HG02973 (cell line): ENCODE data around the gene DUSP12.
A peak's percentile ranks its signal among the peaks of the same experiment; 100 is the strongest.
"Not testable (repeated sequence)": the region's sequence is repeated elsewhere in the genome, so short reads cannot be mapped to it uniquely, and the experiment has no call there.

Source experiments
- ATAC-seq: cut with Tn5 transposase; IDR thresholded peaks from one replicate; pipeline ENCODE4 v1.9.1; 2021; ENCODE audit warnings: moderate library complexity; ENCODE audit not compliant: unreplicated experiment

The DUSP12 gene

GRCh38 chr1:161749509-161750407 lies at the start of gene DUSP12:
Gene DUSP12, plus strand, starts transcription at chr1:161749786. Its CDS starts 16 bp downstream, at chr1:161749802.
- ATAC-seq, result peak; percentile 87

- no peak for ATAC-seq
Measured at GRCh38 chr1:161702250-161702649, 47.3 kb upstream of the DUSP12 start.

GRCh38 chr1:161705537-161705936 lies 44.0 kb upstream of the DUSP12 start:
- ATAC-seq, result no peak

GRCh38 chr1:161706113-161706481 lies 43.5 kb upstream of the DUSP12 start:
- ATAC-seq, result peak; percentile 1

- ATAC-seq, result peak; percentile 75
Measured at GRCh38 chr1:161706482-161707347, 42.9 kb upstream of the DUSP12 start, which contains the start of gene FCRLA. Gene FCRLA, plus strand, starts transcription at chr1:161707229. Its CDS starts 36 bp downstream, at chr1:161707265.

GRCh38 chr1:161707503-161707902 lies 42.1 kb upstream of the DUSP12 start:
- ATAC-seq, result no peak

- ATAC-seq, result no peak
Measured at GRCh38 chr1:161709373-161709772, 40.2 kb upstream of the DUSP12 start.

GRCh38 chr1:161710560-161710959 lies 39.0 kb upstream of the DUSP12 start:
- ATAC-seq, result no peak

GRCh38 chr1:161718559-161719324 lies 30.8 kb upstream of the DUSP12 start:
- ATAC-seq, result peak; percentile 66

GRCh38 chr1:161719325-161719611 lies 30.3 kb upstream of the DUSP12 start:
- peak; percentile 34 for ATAC-seq

- no peak for ATAC-seq
Measured at GRCh38 chr1:161720422-161720821, 29.2 kb upstream of the DUSP12 start.

- no peak for ATAC-seq
Measured at GRCh38 chr1:161720956-161721737, 28.4 kb upstream of the DUSP12 start, which contains the start of gene FCRLB. Gene FCRLB, plus strand, starts transcription at chr1:161721544. Its CDS starts 1,129 bp downstream, at chr1:161722673.

- ATAC-seq, result no peak
Measured at GRCh38 chr1:161721738-161722343, 27.7 kb upstream of the DUSP12 start.

- no peak for ATAC-seq
Measured at GRCh38 chr1:161722406-161722805, 27.2 kb upstream of the DUSP12 start.

- no peak for ATAC-seq
Measured at GRCh38 chr1:161723459-161724141, 26.0 kb upstream of the DUSP12 start.

- ATAC-seq, result not testable (repeated sequence)
Measured at GRCh38 chr1:161725258-161725907, 24.2 kb upstream of the DUSP12 start.

GRCh38 chr1:161725908-161726472 lies 23.6 kb upstream of the DUSP12 start:
- ATAC-seq, result peak; percentile 23
